ENCODE measurements around the gene CFAP221. TPM values are rescaled to one million over a fixed set of nuclear protein-coding genes. Genes with fewer than 3 reads are reported as not detected.

The CFAP221 gene
- total RNA-seq, 1 experiment from 2014 or later = not detected

DNA sequence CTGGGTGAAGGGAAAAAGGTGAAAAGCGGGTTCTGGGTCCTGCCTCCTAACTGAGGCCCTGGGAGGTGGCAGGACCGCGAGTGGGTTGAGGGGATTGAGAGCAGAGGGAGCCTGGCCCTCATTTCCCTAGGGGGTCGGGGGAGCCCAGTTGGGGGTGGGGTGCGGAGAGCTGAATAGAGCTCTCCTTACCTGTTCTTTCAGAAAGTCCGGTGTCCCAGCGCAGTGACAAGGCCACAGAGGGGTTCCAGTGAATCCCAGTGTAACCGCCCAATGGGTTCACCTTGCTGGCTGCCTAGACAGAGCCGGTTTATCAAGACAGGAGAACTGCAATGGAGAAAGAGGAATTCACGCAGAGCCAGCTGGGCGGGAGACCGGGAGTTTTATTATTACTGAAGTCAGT is 157.1 kb downstream of the CFAP221 start:
- H3K36me3 Mint-ChIP-seq (ENCODE audit: insufficient read depth, unreplicated experiment) = no peaks in the 10 kb centered on the region
- no peaks in the 10 kb centered on the region for H3K4me1 Mint-ChIP-seq (ENCODE audit: insufficient read depth, unreplicated experiment)
- no peak overlapping the region for H3K27ac Mint-ChIP-seq (ENCODE audit: low read depth, unreplicated experiment)
- H3K4me3 Mint-ChIP-seq (ENCODE audit: unreplicated experiment) = no peak overlapping the region
- no peak for DNase-seq (ENCODE audit: unreplicated experiment)
- TF ChIP-seq, protein P1, sequence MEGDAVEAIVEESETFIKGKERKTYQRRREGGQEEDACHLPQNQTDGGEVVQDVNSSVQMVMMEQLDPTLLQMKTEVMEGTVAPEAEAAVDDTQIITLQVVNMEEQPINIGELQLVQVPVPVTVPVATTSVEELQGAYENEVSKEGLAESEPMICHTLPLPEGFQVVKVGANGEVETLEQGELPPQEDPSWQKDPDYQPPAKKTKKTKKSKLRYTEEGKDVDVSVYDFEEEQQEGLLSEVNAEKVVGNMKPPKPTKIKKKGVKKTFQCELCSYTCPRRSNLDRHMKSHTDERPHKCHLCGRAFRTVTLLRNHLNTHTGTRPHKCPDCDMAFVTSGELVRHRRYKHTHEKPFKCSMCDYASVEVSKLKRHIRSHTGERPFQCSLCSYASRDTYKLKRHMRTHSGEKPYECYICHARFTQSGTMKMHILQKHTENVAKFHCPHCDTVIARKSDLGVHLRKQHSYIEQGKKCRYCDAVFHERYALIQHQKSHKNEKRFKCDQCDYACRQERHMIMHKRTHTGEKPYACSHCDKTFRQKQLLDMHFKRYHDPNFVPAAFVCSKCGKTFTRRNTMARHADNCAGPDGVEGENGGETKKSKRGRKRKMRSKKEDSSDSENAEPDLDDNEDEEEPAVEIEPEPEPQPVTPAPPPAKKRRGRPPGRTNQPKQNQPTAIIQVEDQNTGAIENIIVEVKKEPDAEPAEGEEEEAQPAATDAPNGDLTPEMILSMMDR (IDR thresholded peaks at IDR 0.05; ENCODE audit: unreplicated experiment) = no peak
- no peaks in the 10 kb centered on the region for H3K9me3 Mint-ChIP-seq (ENCODE audit: unreplicated experiment)
- POLR2A ChIA-PET = interaction anchor here (0.7 kb wide), 1 partner anchor 474 kb away, joined by 3 read pairs; no protein-coding TSS in a partner anchor
- CTCF ChIA-PET = interaction anchor here (0.6 to 2.1 kb wide), 12 partner anchors 12 to 983 kb away, joined by 3 to 15 read pairs (median 3); no protein-coding TSS in a partner anchor
- intact Hi-C loops (cut with micrococcal nuclease) = no loop called here
- no peaks in the 10 kb centered on the region for H3K27me3 Mint-ChIP-seq (ENCODE audit: insufficient read depth, unreplicated experiment)
- BruUV-seq (replicated peaks) = no TSS peak

DNA sequence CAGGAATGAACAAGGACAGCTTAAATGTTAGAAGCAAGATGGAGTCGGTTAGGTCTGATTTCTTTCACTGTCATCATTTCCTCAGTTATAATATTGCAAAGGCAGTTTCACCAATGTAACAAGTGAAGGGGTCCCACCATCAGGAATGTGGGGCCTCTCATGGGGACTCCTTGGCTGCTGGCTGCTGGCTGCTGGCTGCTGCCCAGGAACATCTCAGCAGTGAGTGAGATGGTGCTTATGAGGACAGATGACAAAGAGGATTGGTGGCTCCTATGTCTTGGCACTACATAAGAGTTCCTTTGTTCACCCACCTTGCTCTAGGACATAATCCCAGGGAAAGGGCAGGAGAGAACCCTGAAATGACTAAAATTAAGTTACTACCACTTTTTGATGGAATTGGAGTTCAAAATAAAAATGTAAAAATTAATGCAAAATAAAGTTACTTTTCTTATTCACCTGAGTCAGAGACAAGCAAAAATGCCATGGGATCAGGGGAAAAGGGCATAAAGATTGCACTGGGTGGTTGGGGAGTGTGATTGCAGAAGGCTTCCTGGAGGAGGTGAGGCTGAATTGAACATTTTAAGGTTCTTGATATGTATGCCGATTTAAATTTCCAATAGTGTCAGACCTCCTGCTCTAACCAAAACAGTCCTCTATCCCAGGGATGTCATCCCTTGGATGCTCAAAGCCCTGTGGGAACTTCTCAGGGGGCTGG is 158.1 kb downstream of the CFAP221 start:
- no TSS peak for BruUV-seq (replicated peaks)
- H3K4me1 Mint-ChIP-seq (ENCODE audit: insufficient read depth, unreplicated experiment) = no peaks in the 10 kb centered on the region
- intact Hi-C loops (cut with micrococcal nuclease) = loop anchor here (1.0 to 2.0 kb wide), 5 partner anchors 56 to 610 kb away; partner anchors contain the start of genes EPB41L5 and PTPN4
- no peaks in the 10 kb centered on the region for H3K27me3 Mint-ChIP-seq (ENCODE audit: insufficient read depth, unreplicated experiment)
- TF ChIP-seq, protein P1 (IDR thresholded peaks at IDR 0.05; ENCODE audit: unreplicated experiment) = no peak
- no peak overlapping the region for H3K4me3 Mint-ChIP-seq (ENCODE audit: unreplicated experiment)
- ChIA-PET POLR2A (interaction anchor here (0.7 kb wide), 1 partner anchor 473 kb away, joined by 3 read pairs; no protein-coding TSS in a partner anchor), CTCF (interaction anchor here (0.6 to 3.5 kb wide), 27 partner anchors 9 to 982 kb away, joined by 3 to 27 read pairs (median 4); no protein-coding TSS in a partner anchor)
- no peak overlapping the region for H3K27ac Mint-ChIP-seq (ENCODE audit: low read depth, unreplicated experiment)
- no peaks in the 10 kb centered on the region for H3K36me3 Mint-ChIP-seq (ENCODE audit: insufficient read depth, unreplicated experiment)
- no peak for DNase-seq (ENCODE audit: unreplicated experiment)
- no peaks in the 10 kb centered on the region for H3K9me3 Mint-ChIP-seq (ENCODE audit: unreplicated experiment)

DNA sequence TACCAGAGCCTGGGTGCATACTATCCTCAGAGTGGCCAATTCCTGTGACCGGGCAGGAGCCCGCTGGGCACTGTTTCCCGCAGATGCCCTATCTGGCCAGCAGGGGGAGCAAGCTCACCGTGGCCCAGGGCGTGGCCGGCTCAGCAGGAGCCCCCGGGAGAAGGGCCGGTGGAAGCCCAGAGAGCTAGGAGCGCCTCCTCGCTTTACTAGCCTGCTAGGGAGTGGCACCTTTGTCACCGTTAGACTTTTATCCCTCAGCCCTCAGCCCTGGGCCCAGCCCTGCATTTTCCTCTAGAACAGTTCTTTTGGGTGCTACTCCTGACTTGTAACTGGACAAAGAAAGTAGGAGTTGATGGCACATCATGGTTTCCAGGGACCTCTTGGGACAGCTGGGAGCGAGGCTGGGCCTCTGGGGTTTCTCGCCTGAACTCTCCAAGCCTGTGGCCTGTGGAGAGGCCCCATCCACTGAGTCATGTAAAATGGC is 158.7 kb downstream of the CFAP221 start:
- Mint-ChIP-seq H3K27ac (ENCODE audit: low read depth, unreplicated experiment) (no peak overlapping the region), H3K9me3 (ENCODE audit: unreplicated experiment) (no peaks in the 10 kb centered on the region), H3K4me1 (ENCODE audit: insufficient read depth, unreplicated experiment) (no peaks in the 10 kb centered on the region), H3K4me3 (ENCODE audit: unreplicated experiment) (no peak overlapping the region), H3K27me3 (ENCODE audit: insufficient read depth, unreplicated experiment) (no peaks in the 10 kb centered on the region), H3K36me3 (ENCODE audit: insufficient read depth, unreplicated experiment) (no peaks in the 10 kb centered on the region)
- intact Hi-C loops (cut with micrococcal nuclease) = loop anchor here (1.0 to 2.0 kb wide), 7 partner anchors 56 to 610 kb away; partner anchors contain the start of genes EPB41L5 and PTPN4
- TF ChIP-seq, protein P1 (IDR thresholded peaks at IDR 0.05; ENCODE audit: unreplicated experiment) = peak; percentile 91
- peak; percentile 75 for DNase-seq (ENCODE audit: unreplicated experiment)
- BruUV-seq (replicated peaks) = no TSS peak
- ChIA-PET POLR2A (interaction anchor here (0.7 to 1.5 kb wide), 3 partner anchors 54 to 124 kb away, joined by 3 to 4 read pairs (median 3); no protein-coding TSS in a partner anchor), CTCF (interaction anchor here (0.6 to 3.5 kb wide), 26 partner anchors 10 to 480 kb away, joined by 3 to 27 read pairs (median 4); no protein-coding TSS in a partner anchor)

DNA sequence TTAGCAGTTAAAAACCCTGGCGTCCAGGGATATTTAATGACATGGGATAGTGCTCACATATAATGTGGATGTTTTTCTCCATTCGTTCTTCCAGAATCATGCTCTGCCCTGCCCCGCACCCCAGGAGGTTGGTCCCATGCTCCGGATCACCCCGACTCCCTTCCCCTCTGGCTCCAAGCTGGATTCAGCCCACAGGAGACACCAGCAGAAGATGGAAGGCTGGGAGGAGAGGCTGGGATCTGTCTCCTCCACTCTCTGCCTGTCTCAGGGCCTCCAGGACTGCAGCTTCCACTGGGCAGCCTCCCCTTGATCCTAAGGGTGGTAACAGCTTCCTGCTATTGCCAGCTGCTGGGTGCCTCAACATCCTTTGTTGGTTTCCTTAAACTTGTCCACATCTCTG is 159.3 kb downstream of the CFAP221 start:
- TF ChIP-seq, protein P1 (IDR thresholded peaks at IDR 0.05; ENCODE audit: unreplicated experiment) = no peak
- ChIA-PET POLR2A (interaction anchor here (0.7 to 1.5 kb wide), 3 partner anchors 53 to 124 kb away, joined by 3 to 4 read pairs (median 3); no protein-coding TSS in a partner anchor), CTCF (interaction anchor here (0.6 to 3.5 kb wide), 29 partner anchors 10 to 480 kb away, joined by 3 to 27 read pairs (median 4); no protein-coding TSS in a partner anchor)
- no peak for DNase-seq (ENCODE audit: unreplicated experiment)
- intact Hi-C loops (cut with micrococcal nuclease) = loop anchor here (1.0 to 2.0 kb wide), 5 partner anchors 55 to 609 kb away; partner anchors contain the start of gene PTPN4
- H3K4me1 Mint-ChIP-seq (ENCODE audit: insufficient read depth, unreplicated experiment) = no peaks in the 10 kb centered on the region
- H3K36me3 Mint-ChIP-seq (ENCODE audit: insufficient read depth, unreplicated experiment) = no peaks in the 10 kb centered on the region
- no peak overlapping the region for H3K4me3 Mint-ChIP-seq (ENCODE audit: unreplicated experiment)
- no peaks in the 10 kb centered on the region for H3K27me3 Mint-ChIP-seq (ENCODE audit: insufficient read depth, unreplicated experiment)
- BruUV-seq (replicated peaks) = no TSS peak
- no peak overlapping the region for H3K27ac Mint-ChIP-seq (ENCODE audit: low read depth, unreplicated experiment)
- no peaks in the 10 kb centered on the region for H3K9me3 Mint-ChIP-seq (ENCODE audit: unreplicated experiment)
